Neural cell (in vitro differentiated cells): ENCODE measurements around the gene COL27A1. TPM values are rescaled to one million over a fixed set of nuclear protein-coding genes. Genes with fewer than 3 reads are reported as not detected.

Experiments
- H2AFZ ChIP-seq: fragments of 200-600, 300-800 bp; sonication (generic), shearing (Covaris generic); 2 replicates; pipeline ENCODE4 v1.6.0; 2014; ENCODE audit warnings: low read depth, mild to moderate bottlenecking, antibody characterized with exemption, low read length, moderate library complexity
- H3F3A ChIP-seq: fragments of 200-600 bp; shearing (Covaris generic); 2 replicates; pipeline ENCODE4 v1.6.1; 2016; ENCODE audit warnings: mild to moderate bottlenecking, moderate library complexity, mixed read lengths, antibody characterized with exemption, low read length; ENCODE audit not compliant: insufficient read depth, poor library complexity, severe bottlenecking
- H3K27ac ChIP-seq: fragments of 200-600, 300-800 bp; sonication (generic), shearing (Covaris generic); 2 replicates; pipeline ENCODE4 v1.5.1; 2014; ENCODE audit warnings: mild to moderate bottlenecking, low read length, moderate library complexity
- H3K27me3 ChIP-seq: fragments of 300-800, 200-600 bp; sonication (generic), shearing (Covaris generic); 2 replicates; pipeline ENCODE4 v1.6.0; 2014; ENCODE audit warnings: mild to moderate bottlenecking, low read depth, low read length, moderate library complexity; ENCODE audit not compliant: insufficient read depth
- H3K36me3 ChIP-seq: fragments of 300-800, 200-600 bp; sonication (generic), shearing (Covaris generic); 2 replicates; pipeline ENCODE4 v1.5.1; 2014; ENCODE audit warnings: mild to moderate bottlenecking, antibody characterized with exemption, low read length, moderate library complexity; ENCODE audit not compliant: insufficient read depth
- H3K4me2 ChIP-seq: fragments of 300-800, 200-600 bp; sonication (generic), shearing (Covaris generic); 2 replicates; pipeline ENCODE4 v1.6.0; 2014; ENCODE audit warnings: mild to moderate bottlenecking, low read length
- H3K4me3 ChIP-seq: fragments of 300-800, 200-600 bp; sonication (generic), shearing (Covaris generic); 2 replicates; pipeline ENCODE4 v1.5.1; 2014; ENCODE audit warnings: mild to moderate bottlenecking, low read length, moderate library complexity
- H3K79me2 ChIP-seq: fragments of 200-600 bp; shearing (Covaris generic); replicated peaks from 2 replicates; pipeline ENCODE4 v1.6.0; 2014; ENCODE audit warnings: mild to moderate bottlenecking, low read length, moderate library complexity; ENCODE audit not compliant: insufficient read depth
- H3K9ac ChIP-seq: fragments of 300-800, 200-600 bp; sonication (generic), shearing (Covaris generic); 2 replicates; pipeline ENCODE4 v1.6.1; 2016; ENCODE audit warnings: mild to moderate bottlenecking, low read length, mixed read lengths
- H3K9me2 ChIP-seq: fragments of 200-600 bp; shearing (Covaris generic); 2 replicates; pipeline ENCODE4 v1.6.1; 2016; ENCODE audit warnings: mild to moderate bottlenecking, low read length, mixed read lengths; ENCODE audit not compliant: insufficient read depth
- H3K9me3 ChIP-seq: fragments of 200-600, 300-800 bp; sonication (generic), shearing (Covaris generic); 2 replicates; pipeline ENCODE4 v1.6.1; 2016; ENCODE audit warnings: mild to moderate bottlenecking, mixed run types, low read length, moderate library complexity, mixed read lengths
- H4K20me1 ChIP-seq: fragments of 200-600 bp; shearing (Covaris generic); 2 replicates; pipeline ENCODE4 v1.6.1; 2016; ENCODE audit warnings: mild to moderate bottlenecking, mixed run types; ENCODE audit not compliant: insufficient read depth
- EP300 ChIP-seq: fragments of 450-650 bp; conservative IDR thresholded peaks from 2 replicates; pipeline ENCODE4 v1.6.1; 2014; ENCODE audit warnings: antibody characterized with exemption, mild to moderate bottlenecking, moderate library complexity; ENCODE audit not compliant: poor library complexity, severe bottlenecking
- EZH2 ChIP-seq: fragments of 200-600, 300-800 bp; shearing (Covaris generic), sonication (generic); IDR thresholded peaks from 2 replicates; pipeline ENCODE4 v1.6.1; 2014; ENCODE audit warnings: antibody characterized with exemption, low read length, borderline replicate concordance, mild to moderate bottlenecking; ENCODE audit not compliant: insufficient read depth, poor library complexity, severe bottlenecking
- MXI1 ChIP-seq: fragments of 450-650 bp; conservative IDR thresholded peaks from 2 replicates; pipeline ENCODE4 v1.6.1; 2014; ENCODE audit warnings: antibody characterized with exemption, mild to moderate bottlenecking; ENCODE audit not compliant: poor library complexity, severe bottlenecking
- POLR2AphosphoS5 ChIP-seq: IDR thresholded peaks from 2 replicates; pipeline ENCODE4 v1.6.1; 2012
- RAD21 ChIP-seq: fragments of 450-650 bp; conservative IDR thresholded peaks from 2 replicates; pipeline ENCODE4 v1.6.1; 2014; ENCODE audit warnings: antibody characterized with exemption, mild to moderate bottlenecking, moderate library complexity
- SMC3 ChIP-seq: fragments of 450-650 bp; conservative IDR thresholded peaks from 2 replicates; pipeline ENCODE4 v1.6.1; 2014; ENCODE audit warnings: antibody characterized with exemption, mild to moderate bottlenecking, moderate library complexity; ENCODE audit not compliant: poor library complexity
- TAF1 ChIP-seq: IDR thresholded peaks from 2 replicates; pipeline ENCODE4 v1.6.1; 2012; ENCODE audit warnings: low read depth
- polyA plus RNA-seq: library from polyadenylated mRNA; depleted of rRNA; stranded (reverse); fragments of >200 nt; gene quantifications from 2 replicates; pipeline ENCODE4 v1.2.3, GENCODE V29; 2014
- TF ChIP-seq, protein P1 (sequence below): fragments of 450-650 bp; IDR thresholded peaks from 2 replicates; pipeline ENCODE4 v1.5.1; 2014; ENCODE audit warnings: antibody characterized with exemption, mild to moderate bottlenecking, moderate library complexity; ENCODE audit not compliant: poor library complexity, severe bottlenecking
- TF ChIP-seq, protein P2 (sequence below): IDR thresholded peaks from 2 replicates; pipeline ENCODE4 v1.6.1; 2012; ENCODE audit warnings: borderline replicate concordance

COL27A1 gene
- polyA plus RNA-seq, 1 donor from 2014 or later: 0.25 TPM

DNA sequence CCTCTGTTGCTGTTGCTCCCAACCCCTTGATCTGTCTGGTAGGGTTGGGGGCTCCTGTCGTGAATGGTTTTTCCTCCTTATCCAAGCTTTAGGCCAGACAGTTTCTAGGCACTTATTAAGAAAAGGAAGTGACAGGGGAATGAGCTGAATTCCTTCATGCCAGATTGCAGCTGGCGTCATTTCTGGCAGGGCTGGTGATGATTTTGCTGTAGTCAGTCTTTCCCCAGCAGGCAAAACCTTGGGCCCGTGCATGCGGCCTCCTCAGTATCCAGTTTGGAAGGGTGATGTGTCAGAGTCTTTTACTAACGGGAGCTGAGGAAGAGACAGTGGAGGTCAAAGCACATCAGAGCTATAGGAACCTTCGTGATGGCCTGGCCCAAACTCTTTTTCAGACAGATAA, 58.8 kb downstream of the COL27A1 start:
- Histone ChIP-seq H3K27ac (no peak overlapping the region), H3K9me3 (no peaks in the 10 kb centered on the region), H2AFZ (no peak overlapping the region), H3F3A (no peaks in the 10 kb centered on the region), H3K36me3 (no peaks in the 10 kb centered on the region), H3K9me2 (no peaks in the 10 kb centered on the region), H3K79me2 (no peaks in the 10 kb centered on the region), H3K9ac (no peak overlapping the region), H3K4me3 (no peak overlapping the region), H3K4me2 (no peak overlapping the region), H4K20me1 (no peaks in the 10 kb centered on the region), H3K27me3 (no peaks in the 10 kb centered on the region)
- TF ChIP-seq, protein P1, sequence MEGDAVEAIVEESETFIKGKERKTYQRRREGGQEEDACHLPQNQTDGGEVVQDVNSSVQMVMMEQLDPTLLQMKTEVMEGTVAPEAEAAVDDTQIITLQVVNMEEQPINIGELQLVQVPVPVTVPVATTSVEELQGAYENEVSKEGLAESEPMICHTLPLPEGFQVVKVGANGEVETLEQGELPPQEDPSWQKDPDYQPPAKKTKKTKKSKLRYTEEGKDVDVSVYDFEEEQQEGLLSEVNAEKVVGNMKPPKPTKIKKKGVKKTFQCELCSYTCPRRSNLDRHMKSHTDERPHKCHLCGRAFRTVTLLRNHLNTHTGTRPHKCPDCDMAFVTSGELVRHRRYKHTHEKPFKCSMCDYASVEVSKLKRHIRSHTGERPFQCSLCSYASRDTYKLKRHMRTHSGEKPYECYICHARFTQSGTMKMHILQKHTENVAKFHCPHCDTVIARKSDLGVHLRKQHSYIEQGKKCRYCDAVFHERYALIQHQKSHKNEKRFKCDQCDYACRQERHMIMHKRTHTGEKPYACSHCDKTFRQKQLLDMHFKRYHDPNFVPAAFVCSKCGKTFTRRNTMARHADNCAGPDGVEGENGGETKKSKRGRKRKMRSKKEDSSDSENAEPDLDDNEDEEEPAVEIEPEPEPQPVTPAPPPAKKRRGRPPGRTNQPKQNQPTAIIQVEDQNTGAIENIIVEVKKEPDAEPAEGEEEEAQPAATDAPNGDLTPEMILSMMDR: no peak
- TF ChIP-seq TAF1 (no peak), RAD21 (no peak), POLR2AphosphoS5 (no peak)
- TF ChIP-seq, protein P2, sequence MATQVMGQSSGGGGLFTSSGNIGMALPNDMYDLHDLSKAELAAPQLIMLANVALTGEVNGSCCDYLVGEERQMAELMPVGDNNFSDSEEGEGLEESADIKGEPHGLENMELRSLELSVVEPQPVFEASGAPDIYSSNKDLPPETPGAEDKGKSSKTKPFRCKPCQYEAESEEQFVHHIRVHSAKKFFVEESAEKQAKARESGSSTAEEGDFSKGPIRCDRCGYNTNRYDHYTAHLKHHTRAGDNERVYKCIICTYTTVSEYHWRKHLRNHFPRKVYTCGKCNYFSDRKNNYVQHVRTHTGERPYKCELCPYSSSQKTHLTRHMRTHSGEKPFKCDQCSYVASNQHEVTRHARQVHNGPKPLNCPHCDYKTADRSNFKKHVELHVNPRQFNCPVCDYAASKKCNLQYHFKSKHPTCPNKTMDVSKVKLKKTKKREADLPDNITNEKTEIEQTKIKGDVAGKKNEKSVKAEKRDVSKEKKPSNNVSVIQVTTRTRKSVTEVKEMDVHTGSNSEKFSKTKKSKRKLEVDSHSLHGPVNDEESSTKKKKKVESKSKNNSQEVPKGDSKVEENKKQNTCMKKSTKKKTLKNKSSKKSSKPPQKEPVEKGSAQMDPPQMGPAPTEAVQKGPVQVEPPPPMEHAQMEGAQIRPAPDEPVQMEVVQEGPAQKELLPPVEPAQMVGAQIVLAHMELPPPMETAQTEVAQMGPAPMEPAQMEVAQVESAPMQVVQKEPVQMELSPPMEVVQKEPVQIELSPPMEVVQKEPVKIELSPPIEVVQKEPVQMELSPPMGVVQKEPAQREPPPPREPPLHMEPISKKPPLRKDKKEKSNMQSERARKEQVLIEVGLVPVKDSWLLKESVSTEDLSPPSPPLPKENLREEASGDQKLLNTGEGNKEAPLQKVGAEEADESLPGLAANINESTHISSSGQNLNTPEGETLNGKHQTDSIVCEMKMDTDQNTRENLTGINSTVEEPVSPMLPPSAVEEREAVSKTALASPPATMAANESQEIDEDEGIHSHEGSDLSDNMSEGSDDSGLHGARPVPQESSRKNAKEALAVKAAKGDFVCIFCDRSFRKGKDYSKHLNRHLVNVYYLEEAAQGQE: no peak

DNA sequence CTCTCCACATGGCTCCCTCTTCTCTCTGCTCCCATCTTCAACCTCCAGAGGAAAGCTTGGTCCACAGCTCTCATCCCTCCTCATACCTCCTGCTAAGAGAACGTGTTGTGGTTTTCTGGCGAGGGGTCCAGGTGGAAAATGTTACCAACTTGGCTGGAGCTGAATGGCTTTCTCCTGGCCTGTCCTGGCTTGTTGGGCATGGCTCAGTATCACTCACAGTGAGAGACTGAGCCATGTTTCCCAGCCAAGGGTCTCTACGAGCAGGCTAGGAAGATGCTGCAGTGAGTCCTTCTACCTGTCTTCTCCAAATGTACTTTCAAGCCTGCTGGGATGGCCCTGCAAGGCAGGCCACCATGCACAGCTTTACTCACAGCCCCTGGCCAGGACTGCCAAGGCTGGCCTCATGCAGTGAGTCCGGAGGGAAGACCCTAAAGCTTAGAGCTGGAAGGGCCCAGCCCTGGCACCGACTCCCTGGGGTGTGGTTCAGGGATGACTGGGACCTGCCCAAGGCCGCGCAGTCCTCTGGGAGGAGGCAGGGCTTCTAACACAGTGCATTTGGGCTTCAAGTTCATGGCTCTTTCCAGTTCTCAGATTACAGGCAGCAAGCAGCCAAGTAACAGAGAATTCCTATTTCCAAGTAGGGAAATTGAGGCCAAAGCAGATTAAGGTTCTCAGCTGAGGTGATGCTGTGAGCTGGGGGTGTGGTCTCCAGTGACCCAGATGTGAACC, 59.5 kb downstream of the COL27A1 start:
- Histone ChIP-seq H3K27ac (no peak overlapping the region), H3K27me3 (no peaks in the 10 kb centered on the region), H4K20me1 (no peaks in the 10 kb centered on the region), H3K4me3 (no peak overlapping the region), H3K9me2 (no peaks in the 10 kb centered on the region), H3K9ac (no peak overlapping the region), H2AFZ (no peak overlapping the region), H3F3A (no peaks in the 10 kb centered on the region), H3K9me3 (no peaks in the 10 kb centered on the region), H3K79me2 (no peaks in the 10 kb centered on the region), H3K4me2 (no peak overlapping the region), H3K36me3 (no peaks in the 10 kb centered on the region)
- TF ChIP-seq, protein P2: no peak
- TF ChIP-seq MXI1: no peak
- no peak for TF ChIP-seq EP300
- no peak for TF ChIP-seq EZH2
- no peak for TF ChIP-seq RAD21
- no peak for TF ChIP-seq POLR2AphosphoS5
- TF ChIP-seq SMC3: no peak
- TF ChIP-seq, protein P1: no peak
- no peak for TF ChIP-seq TAF1
